Gastrocnemius medialis (tissue), 4 donors: ENCODE data around the gene PCDHA7.
"Not testable (repeated sequence)": the region's sequence is repeated elsewhere in the genome, so short reads cannot be mapped to it uniquely, and the experiment has no call there.

Experiments used
- CTCF ChIP-seq, 5 experiments: fragments of 450-650 bp in 3 of 5; fragments of 200-600 bp in 2 of 5; sonication (generic) in 2 of 5; IDR thresholded peaks in 4 of 5; conservative IDR thresholded peaks in 1 of 5; 1 replicate in 4 of 5; 2 replicates in 1 of 5; pipeline ENCODE4 v1.5.1; 2016 to 2019; ENCODE audit warnings: antibody characterized with exemption in 5 of 5, mild to moderate bottlenecking in 3 of 5, moderate library complexity in 3 of 5
- POLR2A ChIP-seq, 2 donors: fragments of 450-650 bp; IDR thresholded peaks; one replicate each; pipeline ENCODE4 v1.6.1; 2017; ENCODE audit warnings: antibody characterized with exemption in 2 of 2, mild to moderate bottlenecking in 2 of 2, moderate library complexity in 2 of 2

GRCh38 chr5:140802381-140802780 lies 31.7 kb upstream of the PCDHA7 start:
- TF ChIP-seq CTCF (IDR thresholded peaks at IDR 0.05 in 4 of 5, conservative IDR thresholded peaks at IDR 0.05 in 1 of 5); POLR2A (IDR thresholded peaks at IDR 0.05): not testable (repeated sequence)
